NCI-H2196 (cell line): ENCODE data around the gene PEMT.

Experiments
- DNase-seq: peaks from one replicate; lab custom pipeline; 2025; ENCODE audit not compliant: unreplicated experiment; lab: John Stamatoyannopoulos, UW

The PEMT gene

DNA sequence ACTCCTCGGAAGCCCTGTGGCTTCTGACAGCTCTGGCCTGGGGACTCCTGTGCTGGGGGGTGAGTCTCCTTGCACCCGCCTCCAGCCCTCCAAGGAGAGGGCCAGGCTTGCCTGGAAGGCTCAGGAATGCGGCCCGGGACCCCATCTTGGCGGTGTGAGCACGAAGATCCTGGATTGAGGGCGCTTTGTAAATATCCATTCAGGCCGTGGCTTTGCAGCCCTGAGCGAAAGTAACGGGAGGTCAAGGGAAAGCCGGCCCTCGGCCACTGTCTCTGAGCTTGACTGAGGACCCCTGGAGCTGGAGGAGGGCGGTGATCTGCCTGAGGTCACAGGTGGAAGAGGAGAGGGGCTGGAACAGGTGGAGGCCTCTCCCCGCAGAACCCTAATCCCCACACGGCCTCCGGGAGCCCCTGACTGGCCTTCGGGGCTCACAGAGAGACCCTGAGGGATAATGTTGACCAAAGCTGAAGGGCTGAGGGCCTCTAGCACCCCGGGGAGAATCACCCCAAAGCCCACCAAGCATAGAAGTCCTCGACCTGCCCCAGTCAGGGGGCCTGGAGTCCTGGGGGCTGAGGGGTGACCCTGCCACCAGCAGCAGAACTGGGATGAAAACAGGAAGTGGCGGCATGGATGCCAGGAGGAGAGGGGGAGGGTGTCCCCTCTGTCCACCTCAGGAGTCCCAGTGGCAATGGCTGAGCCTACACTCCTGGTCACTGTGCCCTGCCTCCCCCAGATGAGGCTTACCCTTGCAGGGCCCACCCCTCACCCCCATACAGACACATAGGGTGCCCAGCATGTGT, 87.0 kb downstream of the PEMT start:
- DNase-seq, result no peak

DNA sequence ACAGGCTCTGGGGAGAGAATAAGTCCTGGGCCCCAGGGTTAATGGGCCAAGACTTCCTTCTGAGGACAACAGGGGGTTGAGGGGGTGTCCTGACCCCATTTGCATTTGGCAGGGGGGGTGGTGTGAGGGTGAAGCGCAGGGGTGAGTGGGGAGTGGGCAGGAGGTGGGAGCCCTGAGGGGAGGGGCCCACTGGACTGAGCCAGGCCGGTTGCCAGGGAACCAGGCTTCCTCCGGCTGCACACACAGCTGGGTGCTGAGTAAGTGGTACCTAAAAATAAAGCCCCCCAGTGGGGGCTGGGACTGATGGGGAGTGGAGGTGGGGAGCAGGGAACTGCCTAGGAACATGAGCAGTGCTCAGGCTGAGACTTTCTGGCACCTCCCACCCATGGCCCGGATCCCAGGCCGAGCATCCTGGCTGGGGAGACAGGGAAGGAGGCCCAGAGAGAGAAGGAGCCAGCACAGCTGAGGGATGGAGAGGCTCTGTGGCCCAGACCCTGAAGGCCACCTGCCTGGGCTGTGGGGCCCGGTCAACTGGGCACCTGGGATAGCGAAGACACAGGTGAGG, 87.9 kb downstream of the PEMT start:
- no peak for DNase-seq

DNA sequence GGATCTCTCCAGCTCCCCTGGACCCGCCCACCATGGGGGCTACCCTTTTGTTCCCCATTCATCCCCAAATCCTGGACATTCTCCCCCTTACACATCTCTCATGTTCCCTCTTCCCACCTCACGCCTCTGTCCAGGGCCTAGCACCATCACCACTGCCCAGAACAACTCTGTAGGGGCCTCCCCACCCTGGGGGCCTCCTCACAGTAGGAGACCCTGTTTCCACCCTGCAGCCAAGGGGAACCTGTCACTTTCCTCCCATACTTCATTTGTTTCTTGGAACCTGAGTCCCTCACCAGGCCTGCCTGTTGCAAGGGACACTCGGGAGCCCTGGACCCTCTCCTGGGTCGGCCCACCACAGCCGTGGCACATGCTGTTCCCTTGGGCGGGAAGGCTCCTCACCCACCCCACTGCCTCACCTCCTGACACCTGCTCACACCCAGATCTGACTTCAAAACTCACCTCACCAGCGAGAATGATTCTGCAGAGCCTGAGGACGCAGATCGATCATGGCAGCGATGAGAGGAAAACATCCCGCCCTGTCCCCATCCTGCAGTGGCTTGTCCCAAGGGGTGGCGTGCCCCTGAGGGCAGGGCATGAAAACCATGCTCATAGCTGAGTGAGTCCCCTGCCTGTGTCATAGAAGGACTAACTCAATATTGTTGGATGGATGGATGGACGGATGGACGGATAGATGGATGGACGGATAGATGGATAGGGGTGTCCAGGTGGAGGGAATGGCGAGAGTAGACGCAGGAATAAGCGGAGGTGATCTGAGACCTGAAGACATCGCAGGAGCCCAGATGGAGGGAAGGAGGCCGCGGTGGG, 88.6 kb downstream of the PEMT start:
- no peak for DNase-seq

DNA sequence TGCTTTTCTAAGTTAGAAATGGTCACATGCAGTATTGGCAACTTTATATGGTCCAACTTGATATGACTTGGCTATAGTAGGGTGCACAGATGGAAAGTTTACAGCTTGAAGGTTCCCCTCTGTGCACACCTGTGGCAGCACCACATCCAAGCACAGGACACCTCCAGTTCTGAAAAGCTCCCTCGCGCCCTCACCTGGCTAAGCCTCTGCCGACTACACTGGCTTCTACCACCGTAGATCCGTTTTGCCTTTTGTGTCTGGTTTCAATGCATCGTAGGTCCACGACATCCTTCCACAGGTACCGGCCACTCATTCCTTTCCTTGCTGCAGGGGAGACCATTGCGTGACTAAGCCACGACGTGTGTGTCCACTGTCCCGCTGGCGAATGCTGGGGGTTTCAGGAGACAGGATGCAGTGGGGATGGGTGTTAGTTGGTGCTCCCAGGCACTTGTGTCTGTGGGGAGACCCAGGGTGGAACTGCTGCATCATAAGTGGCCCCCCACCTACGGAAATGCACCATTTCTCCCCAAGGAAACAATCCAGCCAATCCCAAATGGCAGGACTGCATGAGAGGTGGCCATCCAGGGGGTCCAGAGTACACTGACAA, 90.4 kb downstream of the PEMT start:
- DNase-seq, result no peak

DNA sequence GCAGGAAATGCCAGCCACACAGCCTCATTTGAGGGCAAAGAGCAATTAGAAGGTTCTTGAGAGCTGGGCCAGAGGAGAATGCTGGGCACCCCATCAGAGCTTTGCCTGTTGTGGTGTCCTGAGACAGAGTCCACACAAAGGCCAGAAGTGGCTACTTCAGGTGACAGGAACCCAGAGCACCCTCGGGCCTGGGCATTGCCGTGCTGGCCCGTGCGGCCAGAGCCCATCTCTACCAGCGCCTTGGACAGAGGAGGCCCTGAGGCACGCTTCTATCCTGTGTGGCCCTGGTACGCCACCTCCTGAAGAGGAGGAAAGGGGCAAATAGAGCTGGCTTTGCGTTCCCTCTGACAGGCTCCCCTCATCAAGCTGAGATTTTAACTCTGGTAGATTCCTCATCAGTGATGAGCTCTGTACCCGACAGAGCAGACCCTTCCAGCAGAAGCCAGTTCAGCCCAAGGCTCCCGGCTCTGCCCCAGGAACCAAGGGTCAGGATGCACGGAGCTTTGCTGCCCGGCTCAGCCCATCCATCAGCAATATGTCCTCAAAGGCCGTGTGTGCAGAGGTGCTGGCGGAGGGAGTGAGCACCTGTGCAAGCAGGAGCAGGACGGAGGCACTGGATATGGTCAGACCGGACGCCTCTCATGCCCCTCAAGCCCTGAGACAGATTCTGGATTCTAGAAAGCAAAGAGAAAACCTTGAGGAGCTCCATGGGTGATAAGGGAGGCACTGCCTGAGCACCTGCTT, 91.9 kb downstream of the PEMT start:
- no peak for DNase-seq

DNA sequence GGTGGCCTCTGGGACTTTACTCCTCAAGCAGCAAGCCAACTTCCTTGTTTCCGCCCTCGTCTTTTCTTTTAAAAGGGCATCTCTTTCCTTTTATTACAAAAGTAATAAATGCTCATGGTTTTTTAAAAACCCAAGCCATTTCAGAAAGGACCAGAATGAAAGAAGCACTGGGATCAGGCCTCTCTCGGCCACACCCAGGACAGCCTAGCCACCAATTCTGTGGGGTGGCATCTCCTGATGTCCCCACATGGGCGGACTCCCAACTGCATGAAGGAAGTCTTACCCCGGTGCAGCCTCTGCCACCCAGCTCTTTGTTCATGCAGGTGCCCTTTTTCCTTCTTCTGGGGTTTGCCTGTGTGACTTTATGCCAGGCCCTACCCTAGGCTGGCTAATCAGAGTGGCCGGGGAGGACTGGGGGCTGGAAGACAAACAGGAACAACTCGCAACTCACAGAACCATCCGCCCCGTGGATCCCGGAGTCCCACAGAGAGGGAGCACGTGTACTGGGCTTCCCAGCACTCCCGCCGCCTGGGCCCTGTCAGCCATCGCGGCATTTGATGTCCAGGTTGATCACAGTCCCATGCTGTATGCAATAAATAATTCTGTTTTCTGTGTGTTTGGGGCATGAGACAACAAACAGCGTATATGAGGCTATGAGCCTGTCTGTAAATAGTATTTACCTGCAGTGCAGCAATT, 92.8 kb downstream of the PEMT start:
- no peak for DNase-seq

DNA sequence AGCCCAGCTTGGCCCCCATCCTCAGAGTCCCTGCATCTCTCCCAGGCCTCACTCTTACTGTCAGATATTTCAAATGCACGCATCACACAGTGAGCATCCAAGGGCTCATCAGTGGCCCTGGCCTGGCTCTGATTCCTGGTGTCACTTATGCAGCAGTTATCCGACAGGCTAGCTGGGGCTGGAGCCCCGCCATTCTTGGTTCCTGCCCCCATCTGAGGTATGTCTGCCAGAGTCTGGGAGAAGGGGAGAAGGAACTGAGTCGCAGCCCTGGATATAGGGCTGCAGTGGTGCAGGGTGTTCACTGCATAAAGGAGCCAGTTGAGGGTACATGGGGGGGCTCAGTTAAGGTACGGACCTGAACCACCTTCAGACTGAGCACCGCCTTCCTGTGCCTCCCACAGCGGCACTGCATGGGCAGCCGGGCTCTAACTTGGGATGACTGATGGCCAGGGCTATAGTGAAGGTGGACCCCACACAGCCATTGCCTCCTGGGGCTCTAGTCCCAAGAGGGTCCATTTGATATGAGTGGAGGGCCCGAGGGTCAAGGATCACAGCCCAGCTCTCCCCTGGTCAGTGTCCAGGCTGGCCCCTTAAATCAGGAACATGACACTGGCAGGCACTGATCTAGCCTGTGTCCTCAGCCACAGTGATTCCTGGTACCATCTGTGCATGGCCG, 93.5 kb downstream of the PEMT start:
- no peak for DNase-seq

DNA sequence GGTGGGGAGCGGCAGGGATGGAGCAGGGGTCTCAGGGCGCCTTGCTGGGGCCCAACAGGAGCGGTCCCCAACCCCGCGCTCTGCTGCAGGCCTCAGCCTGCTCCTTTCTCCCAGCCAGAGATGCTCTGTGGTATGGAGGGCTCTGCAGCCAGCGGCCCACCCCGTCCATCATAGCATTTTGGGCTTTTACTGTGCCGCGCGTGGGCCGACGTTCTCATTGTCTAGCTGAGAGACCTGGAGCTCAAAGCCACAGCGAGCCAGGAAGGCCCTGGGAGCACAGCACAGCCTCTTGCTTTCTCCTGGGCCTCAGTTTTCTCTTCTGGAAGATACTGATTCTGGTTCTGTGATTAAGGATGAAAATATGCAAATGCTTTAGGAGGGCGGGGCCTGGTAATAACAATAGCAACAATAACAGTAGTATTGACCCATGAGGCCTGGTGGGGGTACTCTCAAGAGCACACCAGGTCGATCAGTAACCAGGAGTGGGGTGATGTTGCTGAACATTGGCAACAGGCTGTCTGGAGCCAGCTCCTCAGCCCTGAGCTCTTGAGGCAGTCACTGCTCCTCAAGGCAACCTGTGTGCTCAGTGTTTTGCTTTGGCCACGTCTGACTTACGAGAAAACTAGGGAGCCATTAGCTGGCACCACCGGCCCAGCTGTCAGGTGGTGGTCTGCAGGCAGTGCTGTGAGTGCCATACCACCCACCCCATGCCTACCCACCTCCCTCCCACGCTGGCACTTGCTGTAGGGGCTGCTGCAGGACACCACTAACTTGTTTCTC, 94.3 kb downstream of the PEMT start:
- no peak for DNase-seq

DNA sequence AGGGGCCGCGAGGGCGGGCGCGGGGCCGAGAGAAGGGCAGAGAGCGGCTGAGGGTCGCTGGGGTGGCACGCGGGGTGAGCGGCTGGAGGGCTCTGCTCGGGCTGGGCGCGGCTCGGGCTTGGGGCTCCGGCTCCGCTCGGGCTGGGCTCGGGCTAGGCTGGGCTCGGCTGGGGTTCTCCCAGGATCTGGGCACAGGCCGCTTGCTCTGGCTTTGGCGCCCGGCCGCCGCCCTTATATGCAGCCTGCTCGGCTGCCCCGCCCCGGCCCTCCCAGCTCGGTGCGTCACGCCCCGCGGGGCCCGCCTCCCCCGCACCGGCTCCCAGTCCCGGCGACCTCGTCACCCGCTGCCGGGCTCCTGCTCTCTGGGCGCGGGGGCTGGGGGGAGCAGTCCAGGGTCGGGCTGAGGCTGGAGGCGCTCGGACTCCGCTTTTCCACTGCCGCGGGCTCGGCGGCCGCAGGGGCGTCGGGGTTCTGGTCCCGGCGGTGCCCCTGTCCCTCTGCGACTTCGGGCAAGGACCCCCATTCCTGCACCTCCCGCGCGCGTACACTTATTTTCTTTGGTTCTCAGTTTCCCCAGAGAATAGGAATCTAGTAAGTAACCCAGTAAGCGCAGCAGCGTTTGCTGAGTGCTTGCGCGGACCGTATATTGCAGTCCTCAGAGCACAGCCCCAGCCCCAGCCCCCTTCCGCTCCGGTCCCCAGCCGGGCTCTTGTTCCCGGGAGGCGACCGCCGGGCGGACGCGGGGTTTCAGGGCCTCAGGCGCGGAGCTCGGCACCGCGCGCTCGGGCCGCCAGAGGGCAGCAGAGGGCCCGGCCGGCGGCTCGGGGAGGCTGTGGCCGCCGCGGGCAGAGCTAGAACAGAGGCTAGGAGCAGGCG, 95.1 kb downstream of the PEMT start, which contains the start of gene RASD1:
RASD1 (minus strand) TSS at position 207 of the 876 bp plus-strand sequence. CDS start 214 bp downstream, outside the sequence.
- DNase-seq, result peak; percentile 78

DNA sequence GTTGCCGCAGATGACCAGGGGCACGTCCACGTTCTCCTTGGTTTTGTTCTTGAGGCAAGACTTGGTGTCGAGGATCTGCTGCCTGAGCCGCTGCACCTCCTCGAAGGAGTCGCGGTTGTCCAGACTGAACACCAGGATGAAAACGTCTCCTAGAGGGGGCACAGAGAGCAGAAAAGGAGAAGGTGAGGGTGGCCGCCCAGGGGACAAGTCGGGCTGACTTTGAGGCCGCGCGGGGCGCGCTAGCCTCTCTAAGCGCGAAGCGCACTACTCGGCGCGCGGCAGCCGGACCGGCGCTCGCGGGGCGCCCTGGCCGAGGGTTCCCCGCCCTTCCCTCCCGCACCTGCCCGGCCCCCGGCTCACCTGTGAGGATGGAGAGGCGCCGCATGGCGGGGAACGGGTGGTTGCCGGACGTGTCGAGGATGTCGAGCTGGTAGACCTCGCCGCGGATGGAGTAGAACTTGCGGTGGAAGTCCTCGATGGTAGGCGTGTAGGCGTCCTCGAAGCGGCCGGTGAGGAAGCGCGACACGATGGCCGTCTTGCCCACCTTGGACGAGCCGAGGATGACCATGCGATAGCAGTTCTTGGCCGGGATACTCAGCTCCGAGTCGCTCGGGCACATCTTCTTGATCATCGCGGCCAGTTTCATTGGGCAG, 95.8 kb downstream of the PEMT start:
- DNase-seq, result no peak

DNA sequence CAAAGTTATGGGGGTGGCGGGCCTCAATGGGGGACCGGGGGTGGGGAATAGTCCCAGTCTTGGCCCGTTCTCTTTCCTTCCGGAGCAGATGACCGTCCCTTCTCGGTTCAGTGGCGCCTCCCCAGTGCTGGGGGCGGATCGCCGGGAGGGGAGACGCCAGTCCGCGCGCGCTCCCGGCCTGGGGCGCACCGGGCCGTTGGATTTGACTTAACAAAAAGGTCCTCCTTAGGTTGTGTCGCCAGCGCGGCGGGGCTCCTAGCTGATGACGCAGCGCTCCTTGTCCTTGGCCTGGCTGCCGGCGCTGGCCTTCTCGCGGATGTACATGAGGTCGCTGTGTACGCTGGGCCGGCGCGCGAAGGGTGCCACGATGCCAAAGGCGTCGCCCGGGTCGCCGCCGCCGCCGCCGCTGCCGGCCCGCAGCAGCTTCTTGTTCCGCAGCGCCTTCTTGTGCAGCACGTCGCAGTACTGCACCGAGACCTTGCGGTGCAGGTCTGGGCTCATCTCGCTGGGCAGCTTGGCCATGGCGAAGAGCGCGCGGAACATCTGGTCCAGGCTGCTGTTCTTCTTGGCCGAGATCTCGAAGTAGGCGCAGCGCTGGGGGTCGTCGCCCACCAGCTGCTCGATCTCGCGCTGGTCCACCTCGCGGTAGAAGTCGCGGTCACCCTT, 96.5 kb downstream of the PEMT start:
- DNase-seq, result peak; percentile 7

DNA sequence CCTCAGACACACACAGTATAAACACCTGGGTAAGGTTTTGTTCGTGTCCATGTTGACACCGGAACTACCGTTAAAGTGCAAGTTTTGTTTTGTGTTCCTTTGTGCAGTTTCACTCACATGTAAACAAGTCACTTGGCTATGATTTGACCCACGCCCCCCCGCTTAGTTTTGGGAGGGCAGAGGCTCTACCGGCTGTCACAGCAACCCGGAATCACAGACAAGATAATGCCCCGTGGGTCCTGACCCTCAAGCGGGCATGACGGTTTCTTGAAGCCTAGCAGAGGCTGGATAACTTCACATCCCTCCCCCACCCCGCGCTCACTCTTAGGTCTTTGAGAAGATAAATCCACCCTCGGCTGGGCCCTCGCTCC, 97.0 kb downstream of the PEMT start:
- DNase-seq, result no peak

DNA sequence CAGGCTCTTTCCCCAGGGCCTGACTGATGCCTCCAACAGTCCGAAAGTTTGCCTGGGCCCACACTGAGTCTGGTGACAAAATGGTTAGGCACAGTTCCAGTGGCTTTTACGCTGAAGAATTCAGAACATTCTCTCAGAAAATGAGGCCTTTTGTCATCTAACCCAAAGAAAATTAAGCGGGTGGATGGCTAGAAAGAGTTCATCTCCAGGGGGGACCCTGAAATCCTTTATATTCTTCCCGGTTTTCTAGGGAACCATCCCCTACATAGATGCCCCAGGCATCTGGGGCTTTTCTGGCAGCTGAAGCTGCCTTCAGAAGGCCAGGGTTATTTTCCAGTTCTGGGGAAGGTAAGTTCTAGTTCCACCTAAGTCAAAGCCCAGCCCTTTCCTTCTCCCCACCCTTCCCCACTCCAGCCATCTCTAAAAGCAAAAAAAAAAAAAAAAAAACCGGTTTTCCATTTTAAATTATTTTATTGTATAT, 97.5 kb downstream of the PEMT start:
- no peak for DNase-seq

DNA sequence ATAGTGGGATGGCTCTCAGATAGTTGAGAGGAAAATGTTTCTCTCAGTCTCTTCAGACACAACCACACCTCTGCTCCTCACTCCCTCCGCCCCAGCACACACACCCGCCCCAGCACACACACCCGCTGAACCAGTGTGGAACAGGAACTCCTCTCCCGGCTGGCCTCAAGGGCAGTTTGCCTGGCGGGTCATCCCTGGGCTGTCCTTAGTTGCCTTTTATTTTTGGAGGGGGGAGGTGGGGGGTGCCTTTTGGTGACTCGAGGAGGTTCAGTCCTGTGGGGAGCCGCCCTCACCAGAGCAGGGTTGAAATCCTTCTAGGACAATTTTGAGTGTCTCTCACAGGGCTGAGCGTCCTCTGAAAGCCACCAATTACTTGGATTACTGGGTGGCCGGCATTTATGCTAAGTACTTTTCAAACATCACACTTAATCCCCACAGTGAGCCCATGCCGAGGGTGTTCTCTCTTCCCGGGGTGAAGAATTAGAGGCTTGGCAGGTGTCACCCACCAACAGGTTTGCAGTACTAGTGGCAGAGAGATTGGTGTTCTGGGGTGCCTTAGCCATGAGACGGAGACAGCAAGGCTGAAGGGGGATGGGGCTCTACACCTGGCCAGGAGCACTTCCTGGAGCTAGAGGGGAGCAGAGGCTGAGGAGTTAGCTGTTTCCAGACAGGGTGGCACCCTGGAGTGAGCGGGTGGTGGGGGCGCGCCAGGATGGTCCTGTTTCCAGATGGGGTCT, 98.1 kb downstream of the PEMT start:
- DNase-seq, result no peak

DNA sequence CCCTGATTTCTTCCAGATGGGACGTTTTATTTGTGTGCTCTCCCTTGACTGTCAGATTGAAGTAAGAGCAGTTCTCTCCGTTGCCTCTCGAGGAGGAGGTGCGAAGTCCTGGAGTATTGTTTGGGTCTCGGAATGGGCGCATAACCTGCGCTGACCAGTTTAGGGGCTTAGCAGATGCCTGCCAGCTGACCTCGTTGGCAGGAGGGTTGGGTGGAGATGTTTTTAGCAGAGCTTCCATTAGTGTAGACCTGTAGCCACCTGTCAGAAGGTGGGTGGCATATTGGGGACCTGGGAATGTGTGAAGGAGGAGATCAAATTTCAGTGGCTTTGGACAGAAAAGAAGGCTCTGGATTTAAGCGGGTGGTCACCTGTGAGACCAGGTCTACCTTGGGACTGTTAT, 98.9 kb downstream of the PEMT start:
- no peak for DNase-seq

DNA sequence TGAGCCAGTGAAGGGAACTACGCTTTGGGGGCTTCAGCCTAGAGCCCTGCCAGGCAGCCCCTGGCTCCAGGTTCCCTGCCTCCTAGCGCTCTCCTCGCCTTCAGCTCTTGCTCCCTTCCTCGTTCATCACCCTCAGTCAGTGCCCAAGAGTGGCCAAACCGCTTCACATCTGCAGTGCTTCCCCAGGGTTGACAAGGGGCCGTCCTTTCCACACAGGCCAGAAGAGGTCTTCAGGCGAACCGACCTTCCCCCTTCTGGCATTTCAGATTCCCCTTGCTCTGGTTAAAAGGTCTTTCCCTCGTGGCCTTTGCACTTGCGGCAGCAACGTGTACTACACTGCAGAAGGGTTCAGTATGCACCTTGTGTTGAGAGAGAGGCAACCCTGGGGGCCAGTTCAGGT, 99.4 kb downstream of the PEMT start:
- no peak for DNase-seq
